Measurements from ENCODE around the gene SAA1. TPM values are rescaled to one million over a fixed set of nuclear protein-coding genes. Genes with fewer than 3 reads are reported as not detected.
"Not testable (repeated sequence)": the region's sequence is repeated elsewhere in the genome, so short reads cannot be mapped to it uniquely, and the experiment has no call there.

The SAA1 gene
- total RNA-seq (2014; rRNA removed; shearing (Covaris generic)), result 0.40 TPM in 1 of 2 replicates, not detected in the other
- 0.48 and 0.65 TPM in 2 replicates for polyA plus RNA-seq (2015; cell fraction: cytosol; rRNA removed)
- not detected in 2 replicates for polyA plus RNA-seq (2015; cell fraction: nucleus; rRNA removed)

DNA sequence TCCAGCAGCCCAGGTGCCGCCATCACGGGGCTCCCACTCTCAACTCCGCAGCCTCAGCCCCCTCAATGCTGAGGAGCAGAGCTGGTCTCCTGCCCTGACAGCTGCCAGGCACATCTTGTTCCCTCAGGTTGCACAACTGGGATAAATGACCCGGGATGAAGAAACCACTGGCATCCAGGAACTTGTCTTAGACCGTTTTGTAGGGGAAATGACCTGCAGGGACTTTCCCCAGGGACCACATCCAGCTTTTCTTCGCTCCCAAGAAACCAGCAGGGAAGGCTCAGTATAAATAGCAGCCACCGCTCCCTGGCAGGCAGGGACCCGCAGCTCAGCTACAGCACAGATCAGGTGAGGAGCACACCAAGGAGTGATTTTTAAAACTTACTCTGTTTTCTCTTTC is at the start of gene SAA1:
Gene SAA1 (plus strand): TSS at position 316 of the 400 bp plus-strand sequence. CDS start 624 bp downstream, outside the sequence.
- DNase-seq (ENCODE audit: low read depth, low spot score), result no peak
- in situ Hi-C loops (cut with HindIII; ENCODE audit: low pct_unique_long_range_greater_than_20kb, low sequenced_read_pairs), result no loop called here

DNA sequence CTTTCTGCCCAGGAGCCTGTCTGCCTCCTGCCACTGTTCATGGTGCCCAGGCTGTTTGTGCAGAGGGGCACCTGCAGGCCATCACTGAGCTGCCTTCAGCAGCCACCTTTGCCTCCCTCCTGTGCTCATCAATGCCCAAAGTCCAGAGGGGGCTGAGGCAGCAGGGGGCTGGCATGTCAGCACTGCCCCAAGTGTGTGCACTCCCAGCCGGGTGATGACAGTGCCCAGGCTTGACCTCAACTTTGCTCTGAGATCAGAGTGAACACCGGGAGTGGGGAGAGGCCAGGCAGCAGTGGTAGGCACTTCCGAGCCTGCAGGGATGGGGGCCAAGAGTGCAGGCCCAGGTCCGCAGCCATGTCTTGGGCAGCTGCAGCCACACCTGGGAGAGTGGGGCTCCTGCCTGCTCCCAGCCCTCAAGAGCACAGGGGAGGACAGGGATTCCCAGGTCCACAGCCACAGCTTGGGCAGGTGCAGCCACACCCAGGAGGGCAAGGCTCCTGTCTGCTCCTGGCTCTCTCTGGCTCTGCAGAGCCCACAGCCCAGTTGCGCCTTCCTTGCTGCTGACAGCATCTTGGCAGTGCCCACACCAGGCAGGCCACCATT is 44.7 kb upstream of the SAA1 start:
- in situ Hi-C loops (cut with HindIII; ENCODE audit: low pct_unique_long_range_greater_than_20kb, low sequenced_read_pairs), result no loop called here
- no peak for DNase-seq (ENCODE audit: low read depth, low spot score)

DNA sequence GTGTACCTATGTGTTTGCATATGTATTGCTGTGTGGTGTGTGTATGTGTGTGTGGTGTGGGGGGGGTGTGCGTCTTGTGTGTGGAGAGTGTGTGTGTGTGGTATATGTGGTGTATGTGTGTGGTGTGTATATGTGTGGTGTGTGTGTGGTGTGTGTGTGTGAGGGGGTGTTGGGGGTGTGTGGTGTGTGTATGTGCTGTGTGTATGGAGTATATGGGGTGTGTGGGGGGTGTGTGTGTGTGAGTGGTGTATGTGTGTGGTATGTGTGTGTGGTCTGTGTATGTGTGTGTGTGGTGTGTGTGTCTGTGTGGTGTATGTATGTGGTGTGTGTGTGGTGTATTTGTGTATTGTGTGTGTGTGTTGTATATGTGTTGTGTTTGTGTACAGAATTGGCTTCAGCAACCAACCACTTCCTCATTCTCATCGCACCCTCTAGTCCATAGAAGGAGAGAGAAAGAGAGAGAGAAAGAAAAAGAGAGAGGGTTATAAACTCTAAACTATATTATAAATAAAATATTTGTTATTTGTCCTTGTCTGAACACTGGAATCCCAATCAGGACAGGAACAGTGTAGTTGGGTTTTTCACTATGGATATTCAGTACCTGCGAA is 43.1 kb upstream of the SAA1 start:
- in situ Hi-C loops (cut with HindIII; ENCODE audit: low pct_unique_long_range_greater_than_20kb, low sequenced_read_pairs), result no loop called here
- DNase-seq (ENCODE audit: low read depth, low spot score), result no peak

DNA sequence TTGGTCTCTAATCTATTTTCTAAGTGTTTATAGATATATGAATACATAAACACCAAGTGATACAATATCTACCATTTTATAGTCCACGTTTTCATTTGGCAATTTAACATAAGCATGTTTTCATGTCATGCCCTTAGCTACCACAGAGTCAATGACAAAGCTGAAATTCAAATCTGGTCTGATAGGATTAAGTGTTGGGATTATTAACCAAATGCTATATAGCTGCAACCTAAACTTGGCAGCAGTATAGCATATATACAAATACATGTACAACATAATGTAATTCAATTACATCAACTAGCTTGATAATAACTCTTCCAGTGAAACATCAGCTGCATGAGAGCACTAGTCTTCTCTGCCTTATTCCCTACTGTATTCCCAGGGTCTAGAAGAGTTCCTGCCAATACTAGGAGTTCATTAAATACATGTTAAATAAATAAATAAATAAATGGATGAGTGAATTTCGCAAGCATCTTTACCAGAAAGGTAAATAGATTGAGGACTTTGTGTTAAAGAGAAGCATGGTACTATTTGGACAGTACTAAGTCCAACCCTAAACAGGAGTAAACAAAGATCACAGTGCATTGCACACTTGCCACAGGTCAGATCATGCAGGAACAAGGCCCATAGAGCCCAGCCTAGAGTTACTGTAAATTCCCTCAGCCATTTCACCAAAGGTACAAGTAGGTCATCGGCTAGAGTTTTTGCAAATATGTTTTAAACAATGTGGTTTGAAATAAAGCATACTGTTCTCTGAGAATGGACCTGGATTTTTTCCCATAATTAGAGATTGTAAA is 42.3 kb upstream of the SAA1 start:
- DNase-seq (ENCODE audit: low read depth, low spot score), result no peak
- in situ Hi-C loops (cut with HindIII; ENCODE audit: low pct_unique_long_range_greater_than_20kb, low sequenced_read_pairs), result no loop called here

DNA sequence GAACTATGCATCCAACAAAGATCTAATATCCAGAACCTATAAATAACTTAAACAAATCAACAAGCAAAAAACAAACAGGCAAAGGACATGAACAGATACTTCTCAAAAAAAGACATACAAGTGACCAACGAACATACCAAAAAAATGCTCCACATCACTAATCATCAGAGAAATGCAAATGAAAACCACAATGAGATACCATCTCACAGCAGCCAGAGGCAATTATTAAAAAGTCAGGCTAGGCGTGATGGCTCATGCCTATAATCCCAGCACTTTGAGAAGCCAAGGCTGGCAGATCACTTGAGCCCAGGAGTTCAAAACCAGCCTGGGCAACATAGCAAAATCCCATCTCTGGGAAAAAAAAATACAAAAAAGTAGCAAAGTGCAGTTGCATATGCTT is 40.2 kb upstream of the SAA1 start:
- no peak for DNase-seq (ENCODE audit: low read depth, low spot score)

DNA sequence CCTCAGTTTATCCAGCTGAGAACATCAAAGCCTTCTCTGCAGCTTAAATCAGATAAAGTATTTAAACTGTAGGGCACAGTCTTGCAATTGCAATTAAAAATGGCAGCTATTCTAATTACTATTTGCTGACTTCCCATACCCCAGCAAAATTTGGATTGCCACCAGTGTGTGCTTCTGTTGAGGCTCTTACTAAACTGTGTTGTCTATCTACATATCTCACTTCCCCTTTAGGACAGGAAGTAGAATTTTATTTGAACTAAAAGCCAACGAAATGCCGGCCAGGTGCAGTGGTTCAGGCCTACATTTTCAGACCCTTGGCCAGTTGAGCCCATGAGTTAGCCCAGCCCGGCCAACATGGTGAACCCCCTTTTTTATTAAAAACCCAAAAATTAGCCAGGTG is 36.6 kb upstream of the SAA1 start:
- in situ Hi-C loops (cut with HindIII; ENCODE audit: low pct_unique_long_range_greater_than_20kb, low sequenced_read_pairs), result no loop called here
- no peak for DNase-seq (ENCODE audit: low read depth, low spot score)

More for the DNA sequence above, 40.2 kb upstream of the SAA1 start:
- in situ Hi-C loops (cut with HindIII; ENCODE audit: low pct_unique_long_range_greater_than_20kb, low sequenced_read_pairs), result no loop called here

DNA sequence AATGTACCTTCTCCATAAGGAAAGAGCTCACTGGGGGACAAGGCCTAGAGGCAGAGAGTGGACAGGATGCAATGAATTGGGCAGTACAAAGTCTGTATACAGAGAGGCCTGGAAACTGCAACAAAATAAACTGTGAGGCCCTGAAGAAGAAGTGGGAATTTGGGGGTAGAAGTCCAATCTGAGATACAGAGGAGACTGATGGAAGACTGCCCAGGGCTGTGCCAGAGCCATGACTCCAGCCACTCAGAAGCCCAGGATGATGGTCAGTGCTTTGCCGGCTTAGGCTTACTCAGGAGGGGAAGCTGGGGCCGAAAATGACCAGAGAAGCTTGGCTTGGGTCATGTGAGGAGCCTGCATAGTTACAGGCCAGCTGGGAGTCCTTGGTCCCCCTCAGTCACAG is 35.2 kb upstream of the SAA1 start:
- DNase-seq (ENCODE audit: low read depth, low spot score), result no peak
- in situ Hi-C loops (cut with HindIII; ENCODE audit: low pct_unique_long_range_greater_than_20kb, low sequenced_read_pairs), result no loop called here

DNA sequence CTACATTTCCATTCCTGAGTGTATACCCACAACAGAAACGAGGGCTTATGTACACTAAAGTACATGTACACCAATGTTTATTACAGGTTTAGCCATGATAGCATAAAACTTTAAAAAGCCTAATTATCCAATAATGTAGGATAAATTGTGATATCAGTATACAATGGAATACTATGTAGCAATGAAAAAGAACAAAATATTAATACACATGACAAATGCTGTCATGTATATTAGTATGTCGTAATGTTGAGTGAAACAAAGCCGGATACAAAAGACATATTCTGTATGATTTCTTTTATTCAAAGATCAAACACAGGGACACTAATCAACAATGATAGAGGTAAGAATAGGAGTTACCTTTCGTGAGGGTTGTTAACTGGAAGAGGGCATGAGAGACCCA is 32.2 kb upstream of the SAA1 start:
- in situ Hi-C loops (cut with HindIII; ENCODE audit: low pct_unique_long_range_greater_than_20kb, low sequenced_read_pairs), result no loop called here
- no peak for DNase-seq (ENCODE audit: low read depth, low spot score)

DNA sequence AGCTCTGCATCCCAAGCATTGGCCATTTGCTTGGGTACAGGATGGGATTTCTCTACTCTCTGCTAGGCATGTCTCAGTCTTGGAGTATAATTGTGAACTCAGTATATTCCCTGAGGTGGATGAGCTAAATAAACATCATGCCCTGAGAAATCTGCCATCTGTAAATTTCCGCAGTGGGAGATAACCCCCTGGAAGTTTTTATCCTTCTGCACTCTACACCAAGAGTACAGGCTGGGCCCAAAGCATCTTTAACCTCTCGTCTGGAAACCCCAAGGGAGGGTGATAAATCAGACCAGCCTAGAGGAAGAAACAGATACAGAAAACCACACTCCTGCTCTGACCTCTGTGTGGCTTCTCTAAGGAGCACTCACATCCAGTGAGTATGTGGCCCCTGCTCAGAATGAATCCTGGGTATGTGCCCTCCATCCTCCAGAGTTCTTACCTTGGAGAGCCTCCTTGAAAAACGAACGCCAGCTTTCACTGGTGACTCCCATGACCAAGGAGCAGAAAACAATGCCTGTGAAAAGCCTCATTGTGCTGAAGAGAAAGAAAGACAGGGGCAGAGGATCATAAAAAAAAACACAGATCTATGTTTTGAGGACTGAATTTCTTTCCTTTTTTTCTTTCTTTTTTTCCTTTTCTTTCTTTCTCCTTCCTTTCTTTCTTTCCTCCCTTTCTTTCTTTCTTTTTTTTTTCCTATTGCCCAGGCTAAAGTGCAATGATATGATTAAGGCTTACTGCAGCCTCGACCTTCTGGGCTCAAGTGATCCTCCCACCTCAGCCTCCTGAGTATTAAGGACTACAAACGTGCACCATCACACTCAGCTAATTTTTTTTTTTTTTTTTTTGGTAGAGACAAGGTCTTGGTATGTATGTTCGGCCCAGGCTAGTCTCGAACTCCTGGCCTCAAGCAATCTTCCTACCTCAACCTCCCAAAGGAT is 30.4 kb upstream of the SAA1 start:
- peak; percentile 34 for DNase-seq (ENCODE audit: low read depth, low spot score)
- in situ Hi-C loops (cut with HindIII; ENCODE audit: low pct_unique_long_range_greater_than_20kb, low sequenced_read_pairs), result no loop called here

DNA sequence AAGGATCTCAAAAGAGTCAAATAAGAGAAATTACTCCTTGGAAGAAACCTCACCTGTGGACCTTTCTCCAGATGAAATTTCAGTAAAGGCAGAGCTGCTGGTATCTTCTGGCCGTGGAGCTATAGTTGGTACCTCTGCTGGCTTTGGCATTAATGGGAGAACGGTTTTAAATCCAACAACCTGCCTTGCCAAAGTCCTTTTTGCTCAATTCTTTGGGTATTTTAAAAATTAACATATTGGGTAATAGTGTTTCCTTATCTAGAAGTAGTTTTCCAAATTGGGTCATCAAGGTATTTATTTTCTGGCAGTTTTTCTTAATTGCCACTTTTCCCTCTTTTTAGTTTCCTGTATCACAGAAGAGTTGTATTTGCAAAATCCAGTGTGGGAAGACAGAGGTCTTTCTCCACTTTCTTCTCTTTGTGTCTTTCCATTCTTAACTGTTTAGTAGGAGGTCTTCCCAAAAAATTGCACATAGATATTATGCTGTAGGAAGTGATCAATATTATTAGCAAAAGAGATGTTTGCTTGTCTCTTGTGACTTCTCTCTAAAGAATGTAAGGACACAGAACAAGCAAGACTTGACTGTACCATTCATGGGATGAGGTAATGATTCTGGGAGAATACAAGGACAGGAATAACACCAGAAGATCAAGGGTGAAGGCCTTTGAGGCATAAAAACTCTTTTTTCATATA is 29.3 kb upstream of the SAA1 start, which contains the start of gene SAA4:
Gene SAA4 (minus strand): TSS at position 139 of the 693 bp plus-strand sequence. CDS start 876 bp downstream, outside the sequence.
- in situ Hi-C loops (cut with HindIII; ENCODE audit: low pct_unique_long_range_greater_than_20kb, low sequenced_read_pairs), result no loop called here
- DNase-seq (ENCODE audit: low read depth, low spot score), result no peak

DNA sequence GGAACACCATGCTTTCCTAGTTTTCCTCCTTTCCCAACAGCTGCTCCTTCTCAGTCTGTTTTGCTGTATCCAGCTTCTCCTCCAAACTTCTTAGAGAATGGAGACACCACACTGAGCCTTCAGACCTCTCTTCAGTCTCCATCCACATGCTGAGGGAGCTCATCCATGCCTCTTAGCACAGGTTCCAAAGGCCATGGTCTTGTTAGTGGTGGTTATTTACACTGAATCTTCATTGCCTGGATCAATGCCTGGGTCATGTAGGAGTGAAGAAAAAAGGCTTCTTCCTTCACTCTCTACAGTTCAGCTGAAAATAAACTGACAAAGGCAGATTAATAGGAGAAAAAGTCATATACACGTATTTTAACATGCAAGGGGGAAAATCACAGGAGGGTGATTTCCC is 26.4 kb upstream of the SAA1 start:
- no peak for DNase-seq (ENCODE audit: low read depth, low spot score)
- in situ Hi-C loops (cut with HindIII; ENCODE audit: low pct_unique_long_range_greater_than_20kb, low sequenced_read_pairs), result no loop called here

DNA sequence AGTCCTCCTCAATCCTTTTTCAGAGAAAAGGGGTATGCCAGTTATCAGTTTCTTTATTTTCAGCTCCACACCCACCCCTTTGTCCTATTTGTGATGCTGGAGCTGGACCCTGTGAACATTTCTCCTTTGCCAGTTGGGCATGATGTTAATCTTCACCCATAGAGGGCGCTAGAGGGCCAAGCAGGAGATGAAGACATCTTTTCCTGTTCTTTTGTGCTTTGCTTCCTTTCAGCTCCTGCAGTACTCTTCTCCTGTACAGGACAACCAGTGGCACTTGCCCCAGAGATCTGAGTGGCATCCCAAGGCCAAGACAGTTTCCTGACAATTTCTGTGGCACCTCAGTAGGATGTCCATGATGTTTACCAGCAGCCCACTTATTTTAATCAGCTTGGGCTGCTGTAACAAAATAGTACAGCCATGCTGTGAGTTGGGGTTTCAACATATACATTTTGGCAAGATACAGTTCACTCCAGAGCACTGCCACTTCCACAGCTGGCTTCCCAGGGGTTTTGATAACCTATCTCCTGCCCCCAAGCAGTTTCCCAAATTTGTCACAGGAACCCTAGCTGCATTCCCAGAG is 22.2 kb upstream of the SAA1 start:
- DNase-seq (ENCODE audit: low read depth, low spot score), result peak; percentile 84
- in situ Hi-C loops (cut with HindIII; ENCODE audit: low pct_unique_long_range_greater_than_20kb, low sequenced_read_pairs), result no loop called here

DNA sequence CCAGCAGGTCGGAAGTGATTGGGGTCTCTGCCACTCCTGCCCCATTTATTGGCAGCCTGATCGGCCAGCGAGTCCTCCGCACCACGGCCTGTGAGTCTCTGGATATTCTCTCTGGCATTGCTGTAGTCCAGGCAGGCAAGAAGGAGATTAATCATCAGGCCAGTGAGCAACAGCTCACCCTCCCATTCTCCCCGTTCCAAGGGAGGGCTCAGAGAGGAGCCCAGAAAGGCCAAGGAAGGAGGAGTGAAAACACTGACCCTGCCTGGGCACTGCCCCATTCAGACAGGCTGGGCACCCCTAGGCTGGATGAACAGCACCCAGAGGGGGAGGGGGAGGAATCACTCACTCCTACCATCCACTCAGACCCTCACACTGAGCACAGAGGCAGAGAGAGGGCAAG is 20.7 kb upstream of the SAA1 start:
- DNase-seq (ENCODE audit: low read depth, low spot score), result no peak
- in situ Hi-C loops (cut with HindIII; ENCODE audit: low pct_unique_long_range_greater_than_20kb, low sequenced_read_pairs), result no loop called here

DNA sequence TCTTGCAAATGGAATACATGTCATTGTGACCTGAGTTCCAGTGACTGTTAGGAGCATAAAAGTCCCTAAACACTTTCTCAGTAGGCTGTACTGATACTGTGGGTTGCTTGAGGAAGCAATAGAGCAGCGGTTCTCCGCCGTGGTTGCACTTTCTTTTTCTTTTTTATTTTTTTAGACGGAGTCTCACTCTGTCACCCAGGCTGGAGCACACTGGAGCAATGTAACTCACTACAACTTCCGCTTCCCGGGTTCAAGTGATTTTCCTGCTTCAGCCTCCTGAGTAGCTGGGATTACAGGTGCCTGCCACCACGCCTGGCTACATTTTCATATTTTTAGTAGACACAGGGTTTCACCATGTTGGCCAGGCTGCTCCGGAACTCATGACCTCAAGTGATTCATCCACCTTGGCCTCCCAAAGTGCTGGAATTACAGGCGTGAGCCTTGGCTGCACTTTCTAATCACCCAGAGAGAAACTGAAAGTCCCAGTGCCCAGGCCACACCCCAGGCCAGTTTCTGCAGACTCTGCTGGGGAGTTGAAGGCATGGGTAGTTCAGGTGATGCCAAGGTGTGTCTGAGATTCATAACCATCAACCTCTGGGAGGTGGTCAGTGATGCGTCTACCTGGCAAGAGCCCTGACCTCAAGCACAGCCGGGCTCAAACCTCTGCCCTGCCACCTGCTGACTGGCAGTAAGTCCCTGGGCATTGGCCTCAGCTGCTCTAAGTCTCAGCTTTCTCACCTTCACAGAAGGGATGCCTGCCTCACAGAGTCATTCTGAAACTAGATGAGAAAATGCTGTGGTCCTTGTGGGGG is 19.5 kb upstream of the SAA1 start:
- DNase-seq (ENCODE audit: low read depth, low spot score); in situ Hi-C loops (cut with HindIII; ENCODE audit: low pct_unique_long_range_greater_than_20kb, low sequenced_read_pairs): not testable (repeated sequence)

DNA sequence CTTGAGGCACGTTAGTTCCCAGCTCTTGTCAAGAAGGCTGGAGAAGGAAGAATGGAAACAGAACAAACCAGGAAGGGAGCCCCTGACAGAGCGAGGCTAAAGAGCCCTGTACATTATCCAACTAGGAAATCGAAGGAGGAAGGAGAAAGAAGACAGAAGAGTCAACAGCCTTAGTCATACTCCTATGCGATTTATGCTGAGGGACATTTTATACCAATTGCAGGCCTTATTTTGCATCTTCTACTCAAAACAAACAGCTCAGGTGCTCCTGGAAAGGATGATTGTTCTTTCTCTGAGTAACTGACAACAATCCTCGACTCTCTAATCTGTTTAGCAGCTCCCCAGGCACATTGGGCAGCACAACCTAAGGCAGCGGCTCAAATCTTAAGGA is 18.9 kb upstream of the SAA1 start:
- DNase-seq (ENCODE audit: low read depth, low spot score); in situ Hi-C loops (cut with HindIII; ENCODE audit: low pct_unique_long_range_greater_than_20kb, low sequenced_read_pairs): not testable (repeated sequence)

DNA sequence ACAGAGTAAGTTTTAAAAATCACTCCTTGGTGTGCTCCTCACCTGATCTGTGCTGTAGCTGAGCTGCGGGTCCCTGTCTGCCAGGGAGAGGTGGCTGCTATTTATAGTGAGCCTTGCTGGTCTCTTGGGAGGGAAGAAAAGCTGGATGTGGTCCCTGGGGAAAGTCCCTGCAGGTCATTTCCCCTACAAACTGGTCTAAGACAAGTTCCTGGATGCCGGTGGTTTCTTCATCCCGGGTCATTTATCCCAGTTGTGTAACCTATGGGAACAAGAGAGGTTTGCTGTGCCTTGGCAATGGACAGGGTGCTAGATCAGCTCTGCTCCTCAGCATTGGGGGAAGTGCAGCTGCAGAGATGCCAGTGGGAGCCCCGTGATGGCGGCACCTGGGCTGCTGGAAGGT is 17.5 kb upstream of the SAA1 start, which contains the start of gene SAA2:
Gene SAA2 (minus strand): TSS at position 108 of the 400 bp plus-strand sequence. CDS start 657 bp downstream, outside the sequence.
- in situ Hi-C loops (cut with HindIII; ENCODE audit: low pct_unique_long_range_greater_than_20kb, low sequenced_read_pairs), result no loop called here
- no peak for DNase-seq (ENCODE audit: low read depth, low spot score)
